Activated CD4-positive, alpha-beta T cell treated with anti-CD3 and anti-CD28 coated beads, Interleukin-2, amount 10 ng/mL, durations not matched to agents 7 days and 5 days (primary cell): Measurements from ENCODE around the gene MYLK4. TPM values are rescaled to one million over a fixed set of nuclear protein-coding genes. Genes with fewer than 3 reads are reported as not detected.
A peak's percentile ranks its signal among the peaks of the same experiment; 100 is the strongest.

Source experiments
- CTCF ChIA-PET: fragments of 350-600 bp; sonication (Branson Sonifier 250); formaldehyde crosslinking; loops from one replicate; lab custom pipeline; 2021; ENCODE audit warnings: antibody characterized with exemption; lab: Charles Lee
- POLR2A ChIA-PET: fragments of 350-600 bp; sonication (Branson Sonifier 250); formaldehyde crosslinking; loops from one replicate; lab custom pipeline; 2021; ENCODE audit warnings: antibody characterized with exemption; lab: Charles Lee
- DNase-seq: peaks from one replicate; pipeline ENCODE4 v3.0.0-alpha.2; 2020
- H3K27ac Mint-ChIP-seq: one replicate; pipeline ENCODE4 v1.8.0; 2021; ENCODE audit warnings: mild to moderate bottlenecking, moderate library complexity, mixed read lengths
- H3K27me3 Mint-ChIP-seq: one replicate; pipeline ENCODE4 v1.8.0; 2021; ENCODE audit warnings: mixed read lengths
- H3K36me3 Mint-ChIP-seq: one replicate; pipeline ENCODE4 v1.8.0; 2021; ENCODE audit warnings: low read depth, mixed read lengths
- H3K4me1 Mint-ChIP-seq: one replicate; pipeline ENCODE4 v1.8.0; 2021; ENCODE audit warnings: mixed read lengths
- H3K4me3 Mint-ChIP-seq: one replicate; pipeline ENCODE4 v1.8.0; 2021; ENCODE audit warnings: mild to moderate bottlenecking, moderate library complexity, mixed read lengths
- H3K9me3 Mint-ChIP-seq: one replicate; pipeline ENCODE4 v1.8.0; 2021; ENCODE audit warnings: mixed read lengths
- total RNA-seq, 2 experiments: library from RNA; stranded (reverse); gene quantifications; one replicate each; pipeline ENCODE4 v1.2.3, GENCODE V29; 2021

The MYLK4 gene
- total RNA-seq, 2 experiments from 2014 or later: 0.62 to 0.69 TPM

DNA sequence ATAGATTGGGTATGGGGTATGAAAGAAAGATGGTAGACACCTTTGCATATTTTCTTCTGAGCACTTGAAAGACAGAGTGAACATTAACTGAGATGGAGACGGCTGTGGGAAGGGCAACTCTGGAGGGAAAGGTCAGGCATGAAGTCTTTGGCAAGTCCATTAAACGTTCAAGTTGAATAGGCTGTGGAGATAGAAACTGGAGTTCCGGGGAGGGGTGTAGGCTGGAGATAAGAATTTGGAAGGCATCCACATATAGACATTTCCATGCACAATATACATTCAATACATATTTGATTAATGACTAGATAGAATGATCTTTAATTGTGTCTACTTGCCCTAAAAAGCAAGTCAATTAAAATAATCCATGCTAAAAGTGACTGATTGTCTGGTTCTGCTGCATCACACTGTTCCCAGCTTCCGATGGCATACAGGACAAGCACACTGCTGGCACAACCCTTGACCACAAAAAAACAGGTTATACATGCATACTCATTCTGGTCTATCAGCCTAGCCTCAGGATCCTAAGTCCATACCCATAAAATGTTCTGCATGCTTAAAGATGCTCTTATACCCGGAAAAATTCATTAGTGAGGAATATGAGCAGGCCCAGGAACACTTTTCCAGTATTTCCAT lies 1.9 kb upstream of the MYLK4 start:
- CTCF ChIA-PET: interaction anchor here (1.1 kb wide), 1 partner anchor 20 kb away, joined by 5 read pairs; no protein-coding TSS in a partner anchor

GRCh38 chr6:2751871-2752270 lies 1.1 kb upstream of the MYLK4 start:
- Mint-ChIP-seq H3K9me3 (no peaks in the 10 kb centered on the region), H3K27ac (no peak overlapping the region), H3K27me3 (peaks cover 58% of the 10 kb centered on the region), H3K36me3 (no peaks in the 10 kb centered on the region), H3K4me1 (peaks cover 15% of the 10 kb centered on the region), H3K4me3 (no peak overlapping the region)
- DNase-seq: no peak
- CTCF ChIA-PET: interaction anchor here (1.1 to 2.0 kb wide), 3 partner anchors 12 to 180 kb away, joined by 5 to 7 read pairs (median 5); no protein-coding TSS in a partner anchor
- POLR2A ChIA-PET: interaction anchor here (0.9 kb wide), 1 partner anchor 10 kb away, joined by 3 read pairs; no protein-coding TSS in a partner anchor

More for the DNA sequence above, 1.9 kb upstream of the MYLK4 start:
- peaks cover 58% of the 10 kb centered on the region for H3K27me3 Mint-ChIP-seq
- POLR2A ChIA-PET: no interaction called here
- H3K9me3 Mint-ChIP-seq: no peaks in the 10 kb centered on the region
- H3K27ac Mint-ChIP-seq: no peak overlapping the region
- H3K36me3 Mint-ChIP-seq: no peaks in the 10 kb centered on the region
- H3K4me3 Mint-ChIP-seq: no peak overlapping the region
- DNase-seq: no peak
- peaks cover 15% of the 10 kb centered on the region for H3K4me1 Mint-ChIP-seq

DNA sequence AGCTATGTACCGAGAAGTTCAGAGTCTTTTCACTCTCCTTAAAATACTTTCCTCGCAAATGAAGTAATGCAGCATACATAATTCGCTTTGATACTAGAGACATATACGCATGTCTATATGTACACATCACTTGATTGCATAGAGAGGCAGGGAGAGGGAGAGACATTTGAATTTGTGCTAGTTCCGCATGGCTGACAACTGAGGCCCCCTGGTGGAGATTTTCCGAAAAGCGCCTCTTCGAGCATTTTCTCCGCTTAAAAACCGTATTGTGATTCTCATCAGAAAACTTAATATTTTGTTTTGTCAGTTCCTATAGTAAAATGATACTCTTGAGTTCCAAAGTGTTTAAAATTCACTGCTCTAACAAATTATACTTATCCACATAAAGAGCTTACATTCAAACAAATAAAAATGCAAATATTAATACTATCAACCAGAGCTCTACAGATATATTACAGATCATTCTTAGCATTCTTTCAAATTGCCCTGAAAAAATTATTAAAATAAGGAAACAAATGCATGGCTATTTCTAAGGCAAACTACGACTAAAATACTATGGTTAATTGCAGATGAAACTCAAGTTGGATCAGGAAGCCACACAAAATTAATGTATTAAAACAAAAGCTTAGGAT lies 637 bp downstream of the MYLK4 start:
- ChIA-PET POLR2A (no interaction called here), CTCF (interaction anchor here (0.6 to 2.1 kb wide), 14 partner anchors 8 to 182 kb away, joined by 3 to 8 read pairs (median 4); partner anchors contain the start of gene WRNIP1)
- Mint-ChIP-seq H3K36me3 (no peaks in the 10 kb centered on the region), H3K9me3 (no peaks in the 10 kb centered on the region), H3K27me3 (peaks cover 49% of the 10 kb centered on the region), H3K27ac (no peak overlapping the region), H3K4me3 (no peak overlapping the region), H3K4me1 (peaks cover 15% of the 10 kb centered on the region)
- peak; percentile 71 for DNase-seq

DNA sequence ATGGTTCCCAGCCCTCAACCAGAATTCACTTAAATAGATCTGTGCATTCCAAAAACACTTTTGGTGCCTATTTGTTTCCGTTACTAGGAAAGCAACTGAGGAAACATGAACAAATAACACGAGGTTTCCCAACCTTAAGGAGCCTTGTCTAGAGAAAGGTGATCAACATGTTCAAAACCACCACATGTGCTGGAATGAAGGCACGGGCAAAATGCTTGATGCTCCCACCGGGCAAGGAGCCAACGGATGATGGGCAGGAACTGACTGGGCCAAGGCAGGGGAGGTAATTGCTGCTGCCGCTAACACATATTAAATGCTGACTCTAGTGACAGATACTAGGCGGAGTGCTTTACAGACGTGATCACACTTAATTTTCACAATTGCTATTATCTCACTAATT lies 2.5 kb downstream of the MYLK4 start:
- Mint-ChIP-seq H3K9me3 (no peaks in the 10 kb centered on the region), H3K4me1 (peaks cover 15% of the 10 kb centered on the region)

GRCh38 chr6:2746557-2747061 lies 4.1 kb downstream of the MYLK4 start:
- Mint-ChIP-seq H3K4me3 (no peak overlapping the region), H3K9me3 (no peaks in the 10 kb centered on the region), H3K4me1 (peaks cover 6% of the 10 kb centered on the region), H3K36me3 (no peaks in the 10 kb centered on the region), H3K27ac (no peak overlapping the region), H3K27me3 (peaks cover 28% of the 10 kb centered on the region)
- ChIA-PET POLR2A (no interaction called here), CTCF (interaction anchor here (0.7 to 1.2 kb wide), 3 partner anchors 9 to 18 kb away, joined by 3 to 4 read pairs (median 4); partner anchors contain the start of gene WRNIP1)
- DNase-seq: no peak

More for the DNA sequence above, 2.5 kb downstream of the MYLK4 start:
- Mint-ChIP-seq H3K4me3 (no peak overlapping the region), H3K27me3 (peaks cover 39% of the 10 kb centered on the region), H3K36me3 (no peaks in the 10 kb centered on the region), H3K27ac (no peak overlapping the region)
- CTCF ChIA-PET: no interaction called here
- POLR2A ChIA-PET: no interaction called here
- DNase-seq: no peak

- no peak for DNase-seq
- ChIA-PET POLR2A (no interaction called here), CTCF (interaction anchor here (1.4 kb wide), 1 partner anchor 17 kb away, joined by 3 read pairs; no protein-coding TSS in a partner anchor)
- H3K27ac Mint-ChIP-seq: no peak overlapping the region
- H3K4me1 Mint-ChIP-seq: peaks cover 5% of the 10 kb centered on the region
- no peak overlapping the region for H3K4me3 Mint-ChIP-seq
- peaks cover 25% of the 10 kb centered on the region for H3K27me3 Mint-ChIP-seq
- H3K36me3 Mint-ChIP-seq: no peaks in the 10 kb centered on the region
- no peaks in the 10 kb centered on the region for H3K9me3 Mint-ChIP-seq
These were observed 5.5 kb downstream of the MYLK4 start for GRCh38 chr6:2745246-2745645.

- Mint-ChIP-seq H3K4me1 (peaks cover 1% of the 10 kb centered on the region), H3K4me3 (no peak overlapping the region), H3K27me3 (peaks cover 22% of the 10 kb centered on the region), H3K36me3 (no peaks in the 10 kb centered on the region), H3K27ac (no peak overlapping the region), H3K9me3 (no peaks in the 10 kb centered on the region)
- CTCF ChIA-PET: interaction anchor here (1.4 kb wide), 1 partner anchor 17 kb away, joined by 3 read pairs; no protein-coding TSS in a partner anchor
- no peak for DNase-seq
- POLR2A ChIA-PET: no interaction called here
These were observed 5.9 kb downstream of the MYLK4 start for GRCh38 chr6:2744778-2745177.

DNA sequence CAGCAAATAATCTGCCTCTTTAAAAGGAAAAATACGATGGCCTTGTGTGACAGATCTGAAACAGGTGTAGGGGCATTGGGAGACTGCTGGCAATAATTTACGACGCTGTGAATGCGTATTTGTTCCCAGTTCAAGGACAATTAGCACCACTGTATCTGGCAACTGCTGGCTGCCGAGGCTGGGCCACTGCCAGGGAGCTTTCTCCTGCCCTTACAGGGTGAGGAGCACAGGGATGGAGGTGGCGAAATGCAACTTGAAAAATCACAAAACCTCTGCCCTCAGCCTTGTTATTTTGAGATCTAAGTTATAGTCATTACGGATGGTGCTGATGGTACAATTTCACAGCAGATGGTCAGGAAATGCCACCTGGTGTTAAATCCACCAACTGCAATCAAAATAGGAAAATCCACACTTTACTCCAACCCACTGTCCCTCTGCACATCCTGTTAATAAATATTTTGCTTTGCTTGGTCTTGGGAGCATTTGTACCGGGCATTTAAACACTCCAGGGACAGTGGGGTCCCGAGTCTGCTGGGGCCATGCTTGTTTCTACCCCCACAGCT lies 6.4 kb downstream of the MYLK4 start:
- Mint-ChIP-seq H3K27ac (no peak overlapping the region), H3K36me3 (no peaks in the 10 kb centered on the region), H3K9me3 (no peaks in the 10 kb centered on the region), H3K4me1 (no peaks in the 10 kb centered on the region), H3K27me3 (peaks cover 18% of the 10 kb centered on the region), H3K4me3 (no peak overlapping the region)
- DNase-seq: no peak
- CTCF ChIA-PET: no interaction called here
- POLR2A ChIA-PET: no interaction called here

DNA sequence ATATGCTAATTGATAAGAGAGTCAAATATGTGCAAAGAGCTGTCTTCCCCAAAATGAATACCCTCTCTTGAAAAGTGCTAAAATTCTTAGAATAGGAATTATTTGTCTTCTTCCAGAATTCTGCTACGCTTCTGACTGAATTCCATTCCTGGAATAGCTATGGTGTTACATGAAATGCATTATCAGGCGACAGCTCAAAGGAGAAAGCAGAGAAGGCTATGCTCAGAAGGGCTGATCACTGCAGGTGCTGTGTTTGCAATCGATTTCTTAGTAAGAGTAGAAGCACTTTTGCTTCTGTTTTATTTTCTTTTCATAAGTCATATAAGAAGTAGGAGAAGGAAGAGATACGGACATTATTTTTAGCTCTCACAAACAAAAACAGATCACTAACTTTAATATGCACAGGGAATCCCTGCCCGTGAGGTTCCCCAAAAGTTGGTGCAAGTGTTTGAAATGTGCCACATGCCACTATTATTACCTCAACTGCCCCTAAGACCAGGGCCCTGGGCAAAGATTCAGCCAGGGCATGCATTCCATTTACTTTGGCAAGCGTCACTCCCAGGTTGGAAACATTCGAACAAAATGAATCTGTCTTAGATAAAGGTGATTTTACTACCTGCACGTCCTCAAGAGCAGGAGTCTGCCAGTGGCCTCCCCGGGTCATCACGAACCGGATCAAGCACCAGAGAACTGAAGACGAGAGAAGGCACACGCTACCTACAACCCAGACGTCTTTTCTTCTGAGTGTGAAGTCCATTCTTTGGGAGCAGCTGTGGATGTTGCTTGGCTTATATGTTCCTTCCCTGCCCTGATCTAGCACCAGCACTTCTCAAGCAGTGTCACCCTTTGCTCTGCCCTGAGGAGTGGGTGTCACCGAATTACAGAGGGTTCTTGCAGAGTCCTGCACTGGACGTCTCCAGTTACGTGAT lies 7.2 kb downstream of the MYLK4 start:
- ChIA-PET CTCF (no interaction called here), POLR2A (no interaction called here)
- peaks cover 13% of the 10 kb centered on the region for H3K27me3 Mint-ChIP-seq
- no peak overlapping the region for H3K27ac Mint-ChIP-seq
- H3K4me3 Mint-ChIP-seq: no peak overlapping the region
- no peaks in the 10 kb centered on the region for H3K36me3 Mint-ChIP-seq
- no peaks in the 10 kb centered on the region for H3K4me1 Mint-ChIP-seq
- no peak for DNase-seq
- H3K9me3 Mint-ChIP-seq: no peaks in the 10 kb centered on the region

GRCh38 chr6:2741756-2742155 lies 9.0 kb downstream of the MYLK4 start:
- no peak overlapping the region for H3K27ac Mint-ChIP-seq
- POLR2A ChIA-PET: no interaction called here

DNA sequence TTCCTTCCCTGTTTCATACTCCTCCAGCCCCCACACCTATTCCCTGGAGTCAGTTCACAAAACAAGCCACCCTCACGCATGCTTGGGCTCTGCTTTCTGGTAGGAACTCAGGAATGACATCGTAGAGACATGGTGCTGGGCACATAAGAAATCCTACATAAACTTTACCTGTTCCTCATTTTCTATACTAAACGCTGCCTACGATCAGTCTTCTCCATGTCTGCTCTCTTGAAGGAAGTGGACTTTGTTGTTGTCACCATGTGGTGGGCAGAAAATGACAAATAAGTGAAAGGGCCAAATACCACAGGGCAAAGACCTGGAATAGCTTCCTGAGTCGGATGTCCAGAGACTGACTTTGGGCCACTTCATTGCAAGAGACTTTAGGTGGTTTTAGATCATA lies 10.1 kb downstream of the MYLK4 start:
- Mint-ChIP-seq H3K4me3 (no peak overlapping the region), H3K9me3 (no peaks in the 10 kb centered on the region), H3K4me1 (no peaks in the 10 kb centered on the region), H3K27me3 (peaks cover 3% of the 10 kb centered on the region), H3K27ac (no peak overlapping the region), H3K36me3 (no peaks in the 10 kb centered on the region)
- ChIA-PET CTCF (interaction anchor here (1.5 kb wide), 1 partner anchor 11 kb away, joined by 7 read pairs; the partner anchor contains the start of gene MYLK4), POLR2A (no interaction called here)
- DNase-seq: no peak

More at GRCh38 chr6:2741756-2742155, 9.0 kb downstream of the MYLK4 start:
- H3K9me3 Mint-ChIP-seq: no peaks in the 10 kb centered on the region
- no peak for DNase-seq
- no peaks in the 10 kb centered on the region for H3K36me3 Mint-ChIP-seq
- CTCF ChIA-PET: interaction anchor here (0.7 to 1.4 kb wide), 2 partner anchors 9 to 190 kb away, joined by 4 read pairs; no protein-coding TSS in a partner anchor
- H3K4me1 Mint-ChIP-seq: no peaks in the 10 kb centered on the region
- H3K4me3 Mint-ChIP-seq: no peak overlapping the region
- peaks cover 6% of the 10 kb centered on the region for H3K27me3 Mint-ChIP-seq

- DNase-seq: no peak
- H3K4me1 Mint-ChIP-seq: no peaks in the 10 kb centered on the region
- H3K27me3 Mint-ChIP-seq: peaks cover 3% of the 10 kb centered on the region
- no peaks in the 10 kb centered on the region for H3K36me3 Mint-ChIP-seq
- H3K27ac Mint-ChIP-seq: no peak overlapping the region
- H3K9me3 Mint-ChIP-seq: no peaks in the 10 kb centered on the region
- ChIA-PET CTCF (interaction anchor here (0.5 to 4.2 kb wide), 3 partner anchors 12 to 169 kb away, joined by 4 to 22 read pairs (median 7); partner anchors contain the start of genes MYLK4 and WRNIP1), POLR2A (no interaction called here)
- H3K4me3 Mint-ChIP-seq: no peak overlapping the region
These were observed 11.4 kb downstream of the MYLK4 start for GRCh38 chr6:2739335-2739734.
